HG03039 (cell line): ENCODE data around the gene ZCCHC10.
"Not testable (repeated sequence)": the region's sequence is repeated elsewhere in the genome, so short reads cannot be mapped to it uniquely, and the experiment has no call there.

Experiments
- ATAC-seq: cut with Tn5 transposase; IDR thresholded peaks from one replicate; pipeline ENCODE4 v1.9.1; 2021; ENCODE audit warnings: mild to moderate bottlenecking, moderate library complexity; ENCODE audit not compliant: unreplicated experiment

Gene ZCCHC10

GRCh38 chr5:132981288-132981687 lies 45.1 kb downstream of the ZCCHC10 start:
- ATAC-seq, result no peak

DNA sequence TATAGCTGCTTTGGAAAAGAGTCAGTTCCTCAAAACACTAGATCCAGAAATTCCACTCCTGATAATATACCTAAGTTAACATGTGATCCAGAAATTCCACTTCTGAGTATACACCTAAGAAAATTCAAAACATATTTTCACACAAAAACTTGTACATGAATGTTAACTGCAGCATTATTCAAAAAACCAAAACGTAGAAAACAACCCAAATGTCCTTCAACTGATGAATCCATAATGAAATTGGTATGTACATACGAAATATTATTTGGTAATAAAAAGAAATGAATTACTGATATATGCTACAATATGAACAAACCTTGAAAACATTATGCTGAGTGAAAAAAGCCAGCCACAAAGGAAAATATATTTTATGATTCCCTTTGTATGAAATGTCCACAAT lies 46.4 kb downstream of the ZCCHC10 start:
- no peak for ATAC-seq

GRCh38 chr5:132979367-132979940 lies 46.9 kb downstream of the ZCCHC10 start:
- ATAC-seq, result no peak

DNA sequence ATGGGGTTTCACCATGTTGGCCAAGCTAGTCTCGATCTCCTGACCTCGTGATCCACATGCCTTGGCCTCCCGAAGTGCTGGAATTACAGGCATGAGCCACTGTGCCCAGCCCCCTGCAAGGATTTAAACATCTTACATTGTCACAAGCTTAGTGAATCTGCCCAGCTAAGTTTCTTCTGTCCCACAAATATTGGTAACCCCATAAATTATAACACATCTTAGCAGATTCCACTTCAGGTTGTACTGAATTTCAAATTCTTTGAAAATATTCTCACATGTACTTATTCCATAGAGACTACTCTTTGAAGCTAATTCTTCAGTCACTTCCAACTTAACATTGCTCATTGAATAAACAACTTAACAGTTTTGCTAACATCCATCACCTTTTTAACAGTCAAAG lies 49.5 kb downstream of the ZCCHC10 start:
- ATAC-seq, result no peak

DNA sequence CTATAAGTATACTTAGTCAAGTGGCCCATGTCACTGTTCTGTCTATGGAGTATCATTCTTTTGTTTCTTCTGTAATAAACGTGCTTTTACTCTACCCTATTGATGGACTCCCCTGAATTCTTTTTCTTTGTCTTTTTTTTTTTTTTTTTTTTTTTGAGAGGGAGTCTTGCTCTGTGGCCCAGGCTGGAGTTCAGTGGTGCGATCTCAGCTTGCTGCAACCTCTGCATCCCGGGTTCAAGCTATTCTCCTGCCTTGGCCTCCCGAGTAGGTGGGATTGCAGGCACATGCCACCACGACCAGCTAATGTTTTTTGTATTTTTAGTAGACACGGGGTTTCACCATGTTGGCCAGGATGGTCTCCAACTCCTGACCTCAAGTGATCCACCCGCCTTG lies 53.9 kb downstream of the ZCCHC10 start:
- ATAC-seq, result not testable (repeated sequence)

DNA sequence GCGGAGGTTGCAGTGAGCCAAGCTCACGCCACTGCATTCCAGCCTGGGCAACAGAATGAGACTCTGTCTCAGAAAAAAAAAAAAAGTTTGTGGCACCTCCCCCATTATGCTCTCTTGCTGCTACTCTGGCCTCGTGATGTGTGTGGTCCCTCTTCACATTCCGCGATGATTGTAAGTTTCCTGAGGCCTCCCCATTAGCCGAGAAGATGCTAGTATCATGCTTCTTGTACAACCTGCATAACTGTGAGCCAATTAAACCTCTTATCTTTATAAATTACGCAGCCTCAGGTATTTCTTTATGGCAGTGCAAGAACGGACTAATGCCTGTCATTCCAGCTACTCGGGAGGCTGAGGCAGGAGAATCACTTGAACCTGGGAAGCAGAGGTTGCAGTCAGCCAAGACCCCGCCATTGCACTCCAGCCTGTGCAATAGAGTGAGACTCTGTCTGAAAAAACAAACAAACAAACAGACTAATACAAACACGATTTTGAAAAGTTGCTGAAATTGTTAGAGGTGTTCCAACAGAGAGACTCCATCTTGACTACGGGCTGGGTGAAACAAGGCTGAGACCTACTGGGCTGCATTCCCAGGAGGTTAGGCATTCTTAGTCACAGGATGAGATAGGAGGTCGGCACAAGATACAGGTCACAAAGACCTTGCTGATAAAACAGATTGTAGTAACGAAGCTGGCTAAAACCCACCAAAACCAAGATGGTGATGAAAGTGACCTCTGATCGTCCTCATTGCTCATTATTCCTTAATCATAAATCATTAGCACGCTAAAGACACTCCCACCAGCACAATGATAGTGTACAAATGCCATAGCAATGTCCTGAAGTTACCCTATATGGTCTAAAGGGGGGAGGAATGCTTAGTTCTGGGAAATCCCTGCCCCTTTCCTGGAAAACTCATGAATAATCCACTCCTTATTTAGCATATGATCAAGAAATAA lies 54.6 kb downstream of the ZCCHC10 start:
- no peak for ATAC-seq

- no peak for ATAC-seq
These were observed 61.2 kb downstream of the ZCCHC10 start for GRCh38 chr5:132965120-132965519.

- peak; percentile 91 for ATAC-seq
These were observed 62.9 kb downstream of the ZCCHC10 start, which contains the start of gene AFF4 for GRCh38 chr5:132963171-132964104. AFF4 (minus strand) TSS chr5:132963634; CDS start chr5:132937189, 26,445 bp downstream.

DNA sequence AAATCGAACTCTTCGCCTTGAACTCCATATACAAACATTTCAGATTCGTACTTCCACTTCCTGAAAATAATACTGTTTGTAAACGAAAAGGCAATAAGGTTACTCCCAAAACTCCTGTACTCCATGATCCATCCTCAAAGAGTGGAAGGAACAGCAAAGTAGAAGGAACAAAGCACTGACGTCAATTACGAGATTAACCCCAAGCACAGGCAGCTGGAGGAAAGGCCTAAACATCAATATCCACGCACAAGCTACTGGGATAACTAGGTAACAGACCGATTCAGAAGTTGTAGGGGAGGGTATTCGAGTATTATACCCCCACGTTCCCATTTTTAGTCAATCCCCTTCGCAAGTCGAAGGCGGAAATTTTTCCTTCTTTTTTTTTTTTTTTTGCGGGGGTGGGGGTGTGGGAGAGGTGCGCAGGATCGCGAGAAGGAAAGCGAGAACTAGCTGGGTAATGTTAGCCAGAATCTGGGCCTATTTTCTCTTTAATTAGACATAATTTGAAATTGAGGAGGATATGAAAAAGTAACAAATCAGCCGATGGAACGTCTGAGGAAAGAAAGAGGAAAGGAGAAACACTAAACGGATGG lies 63.8 kb downstream of the ZCCHC10 start:
- ATAC-seq, result no peak

DNA sequence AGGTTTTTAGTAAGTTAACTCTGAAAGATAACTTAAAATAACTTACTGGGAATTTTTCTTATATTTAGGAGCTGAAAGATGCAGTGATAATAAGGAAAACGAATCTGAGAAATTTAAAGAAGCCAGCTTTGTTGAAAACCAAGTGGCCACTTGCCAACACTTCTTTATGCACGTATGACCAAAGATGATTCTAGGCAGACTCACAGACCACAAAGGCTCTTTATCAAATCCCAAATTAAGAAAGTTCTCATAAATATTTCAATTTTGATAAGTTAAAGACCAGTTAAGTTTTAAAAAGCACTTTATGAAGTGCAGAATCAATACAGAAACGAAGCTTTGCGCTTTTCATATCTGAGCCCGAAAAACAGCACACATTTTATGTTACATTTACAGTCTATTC lies 64.5 kb downstream of the ZCCHC10 start:
- no peak for ATAC-seq

DNA sequence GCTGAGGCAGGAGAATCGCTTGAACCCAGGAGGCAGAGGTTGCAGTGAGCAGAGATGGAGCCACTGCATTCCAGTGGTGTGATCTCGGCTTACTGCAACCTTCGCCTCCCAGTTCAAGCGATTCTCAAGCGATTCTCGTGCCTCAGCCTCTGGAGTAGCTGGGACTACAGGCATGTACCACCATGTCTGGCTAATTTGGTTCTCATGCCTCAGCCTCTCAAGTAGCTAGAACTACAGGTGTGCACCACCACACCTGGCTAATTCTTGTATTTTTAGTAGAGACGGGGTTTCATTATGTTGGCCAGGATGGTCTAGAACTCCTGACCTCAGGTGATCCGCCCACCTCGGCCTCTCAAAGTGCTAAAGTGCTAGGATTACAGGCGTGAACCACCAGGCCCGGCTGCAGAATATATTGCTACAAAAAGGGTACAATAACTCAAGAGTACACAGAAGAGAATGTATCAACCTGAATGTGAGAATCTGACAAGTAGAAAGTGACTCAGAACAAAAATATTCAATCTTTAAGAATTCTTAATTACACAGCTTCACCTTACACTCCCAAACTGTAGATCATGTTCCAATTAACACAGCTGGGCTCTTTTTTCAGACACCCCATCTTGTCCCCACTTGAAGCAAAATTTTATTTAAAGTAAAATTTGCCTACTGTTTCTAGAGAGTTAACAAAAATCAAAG lies 65.1 kb downstream of the ZCCHC10 start:
- ATAC-seq, result not testable (repeated sequence)

GRCh38 chr5:132956166-132956799 lies 70.1 kb downstream of the ZCCHC10 start:
- ATAC-seq, result not testable (repeated sequence)

- no peak for ATAC-seq
These were observed 72.6 kb downstream of the ZCCHC10 start for GRCh38 chr5:132953710-132954109.

DNA sequence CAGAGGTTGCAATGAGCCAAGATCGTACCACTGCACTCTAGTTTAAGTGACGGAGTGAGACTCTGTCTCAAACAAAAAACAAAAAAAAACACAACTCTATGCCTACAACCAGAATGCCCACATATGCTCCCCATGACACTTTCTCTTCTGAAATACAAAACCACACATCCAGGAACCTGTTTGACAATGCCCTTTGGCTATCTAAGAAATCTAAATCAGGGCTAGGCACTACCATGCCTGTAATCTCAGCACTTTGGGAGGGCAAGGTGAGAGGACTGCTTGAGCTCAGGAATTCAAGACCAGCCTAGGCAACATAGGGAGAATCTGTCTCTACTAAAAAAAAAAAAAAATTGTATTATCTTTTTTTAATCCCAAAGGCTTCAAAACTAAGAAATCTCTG lies 73.5 kb downstream of the ZCCHC10 start:
- ATAC-seq, result no peak

GRCh38 chr5:132951897-132952296 lies 74.5 kb downstream of the ZCCHC10 start:
- ATAC-seq, result no peak

DNA sequence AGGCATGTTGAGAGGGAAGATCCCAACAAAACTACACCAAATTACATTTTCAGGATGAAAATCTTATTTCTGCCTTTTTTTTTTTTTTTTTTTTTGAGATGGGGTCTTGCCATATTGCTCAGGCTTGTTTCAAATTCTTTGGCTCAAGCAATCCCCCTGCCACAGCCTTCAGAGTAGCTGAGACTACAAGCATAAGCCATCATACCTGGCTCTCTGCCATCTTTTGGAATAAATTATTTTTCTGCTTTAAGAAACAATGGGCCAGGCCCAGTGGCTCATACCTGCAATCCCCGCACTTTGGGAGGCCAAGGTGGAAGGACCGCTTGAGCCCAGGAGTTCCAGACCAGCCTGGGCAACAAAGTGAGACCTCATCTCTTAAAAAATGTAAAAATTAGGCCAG lies 77.2 kb downstream of the ZCCHC10 start:
- ATAC-seq, result no peak

- ATAC-seq, result no peak
These were observed 78.7 kb downstream of the ZCCHC10 start for GRCh38 chr5:132947671-132948070.
